BLaER1 treated with 17β-estradiol and CSF1 and Interleukin-3, amounts not matched to agents 10 nM and 100 nM (cell line): Measurements from ENCODE around the gene ST6GAL1.

Experiments used
- H3K27ac ChIP-seq, 11 experiments: shearing (Covaris generic); formaldehyde crosslinking; 2 replicates each; pipeline ENCODE4 v1.8.1; 2022
- H3K27me3 ChIP-seq, 11 experiments: shearing (Covaris generic); formaldehyde crosslinking; 2 replicates each; pipeline ENCODE4 v1.8.1; 2022
- H3K36me3 ChIP-seq, 11 experiments: shearing (Covaris generic); formaldehyde crosslinking; 2 replicates each; pipeline ENCODE4 v1.8.1; 2022
- H3K4me1 ChIP-seq, 10 experiments: shearing (Covaris generic); formaldehyde crosslinking; 2 replicates each; pipeline ENCODE4 v1.8.1; 2022
- H3K4me2 ChIP-seq, 11 experiments: shearing (Covaris generic); formaldehyde crosslinking; 2 replicates each; pipeline ENCODE4 v1.8.1; 2022
- H3K4me3 ChIP-seq, 10 experiments: shearing (Covaris generic); formaldehyde crosslinking; 2 replicates each; pipeline ENCODE4 v1.8.1; 2022
- H3K9ac ChIP-seq, 11 experiments: shearing (Covaris generic); formaldehyde crosslinking; 2 replicates each; pipeline ENCODE4 v1.8.1; 2022
- H3K9me3 ChIP-seq, 11 experiments: shearing (Covaris generic); formaldehyde crosslinking; replicated peaks in 1 of 11; 2 replicates each; pipeline ENCODE4 v1.8.1; 2022
- H4K20me1 ChIP-seq, 11 experiments: shearing (Covaris generic); formaldehyde crosslinking; 2 replicates each; pipeline ENCODE4 v1.8.1; 2022
- Cebpa-rat ChIP-seq, 11 experiments: shearing (Covaris generic); IDR thresholded peaks; 2 replicates each; pipeline ENCODE4 v1.8.1; 2022

ST6GAL1 gene

GRCh38 chr3:187110156-187110555 lies 179.8 kb downstream of the ST6GAL1 start:
- Histone ChIP-seq H3K4me1 (peaks cover 0 to 9% (median 8%) of the 10 kb centered on the region in 10 experiments; a peak in 15 of 20 replicates), H4K20me1 (no peaks in the 10 kb centered on the region), H3K4me3 (no peak overlapping the region), H3K27ac (no peak overlapping the region), H3K36me3 (no peaks in the 10 kb centered on the region; a peak in 1 of 22 replicates), H3K9me3 (no peaks in the 10 kb centered on the region), H3K27me3 (no peaks in the 10 kb centered on the region), H3K9ac (no peak overlapping the region), H3K4me2 (no peak overlapping the region)
- no peak for TF ChIP-seq Cebpa-rat (IDR thresholded peaks at IDR 0.05)

- no peak overlapping the region for H3K4me3 ChIP-seq
- H3K9me3 ChIP-seq, result no peaks in the 10 kb centered on the region
- no peaks in the 10 kb centered on the region for H4K20me1 ChIP-seq
- H3K4me1 ChIP-seq, result peaks cover 0 to 9% (median 8%) of the 10 kb centered on the region in 10 experiments; a peak in 15 of 20 replicates
- H3K9ac ChIP-seq, result no peak overlapping the region; a peak in 2 of 22 replicates
- H3K4me2 ChIP-seq, result peak overlapping the region in 5 of 11 experiments; percentile 0 to 47 (median 37); a peak in 5 of 22 replicates
- H3K27ac ChIP-seq, result no peak overlapping the region
- H3K27me3 ChIP-seq, result no peaks in the 10 kb centered on the region
- TF ChIP-seq Cebpa-rat (IDR thresholded peaks at IDR 0.05), result no peak
- H3K36me3 ChIP-seq, result no peaks in the 10 kb centered on the region
Observed at GRCh38 chr3:187112934-187113793, 182.8 kb downstream of the ST6GAL1 start.

GRCh38 chr3:187114511-187114910 lies 184.2 kb downstream of the ST6GAL1 start:
- no peak overlapping the region for H3K4me3 ChIP-seq
- no peak for TF ChIP-seq Cebpa-rat (IDR thresholded peaks at IDR 0.05)
- no peaks in the 10 kb centered on the region for H3K27me3 ChIP-seq
- no peaks in the 10 kb centered on the region for H3K9me3 ChIP-seq
- no peak overlapping the region for H3K9ac ChIP-seq
- peaks cover 0 to 9% (median 8%) of the 10 kb centered on the region in 10 experiments; a peak in 15 of 20 replicates for H3K4me1 ChIP-seq
- H3K4me2 ChIP-seq, result no peak overlapping the region
- H4K20me1 ChIP-seq, result no peaks in the 10 kb centered on the region
- peaks cover 0 to 3% (median 0%) of the 10 kb centered on the region in 11 experiments; a peak in 3 of 22 replicates for H3K36me3 ChIP-seq
- no peak overlapping the region for H3K27ac ChIP-seq

- Histone ChIP-seq H3K4me3 (no peak overlapping the region), H3K9me3 (no peaks in the 10 kb centered on the region)
Observed at GRCh38 chr3:187120326-187120725, 190.0 kb downstream of the ST6GAL1 start.

GRCh38 chr3:187122261-187122660 lies 191.9 kb downstream of the ST6GAL1 start:
- H3K4me2 ChIP-seq, result no peak overlapping the region
- peaks cover 8 to 12% (median 8%) of the 10 kb centered on the region in 11 experiments; a peak in 20 of 22 replicates for H3K9me3 ChIP-seq
- no peak overlapping the region for H3K4me3 ChIP-seq
- no peak overlapping the region for H3K9ac ChIP-seq
- H3K27ac ChIP-seq, result no peak overlapping the region
- H3K36me3 ChIP-seq, result peaks cover 0 to 28% (median 15%) of the 10 kb centered on the region in 11 experiments; a peak in 14 of 22 replicates
- H4K20me1 ChIP-seq, result no peaks in the 10 kb centered on the region
- H3K4me1 ChIP-seq, result peaks cover 0 to 16% (median 9%) of the 10 kb centered on the region in 10 experiments; a peak in 13 of 20 replicates
- no peak for TF ChIP-seq Cebpa-rat (IDR thresholded peaks at IDR 0.05)
- H3K27me3 ChIP-seq, result no peaks in the 10 kb centered on the region

More at GRCh38 chr3:187120326-187120725, 190.0 kb downstream of the ST6GAL1 start:
- H3K4me1 ChIP-seq, result peaks cover 0 to 8% (median 6%) of the 10 kb centered on the region in 10 experiments; a peak in 13 of 20 replicates
- no peak for TF ChIP-seq Cebpa-rat (IDR thresholded peaks at IDR 0.05)
- no peak overlapping the region for H3K9ac ChIP-seq
- peaks cover 0 to 20% (median 14%) of the 10 kb centered on the region in 11 experiments; a peak in 6 of 22 replicates for H3K36me3 ChIP-seq
- H3K27me3 ChIP-seq, result no peaks in the 10 kb centered on the region
- H3K27ac ChIP-seq, result no peak overlapping the region
- H4K20me1 ChIP-seq, result no peaks in the 10 kb centered on the region
- no peak overlapping the region for H3K4me2 ChIP-seq

GRCh38 chr3:187125319-187126031 lies 195.1 kb downstream of the ST6GAL1 start:
- Histone ChIP-seq H3K4me1 (peaks cover 6 to 17% (median 10%) of the 10 kb centered on the region in 10 experiments; a peak in 16 of 20 replicates), H4K20me1 (no peaks in the 10 kb centered on the region), H3K27me3 (no peaks in the 10 kb centered on the region), H3K27ac (no peak overlapping the region), H3K9me3 (peaks cover 24 to 41% (median 38%) of the 10 kb centered on the region in 11 experiments), H3K4me3 (no peak overlapping the region), H3K36me3 (peaks cover 5 to 46% (median 25%) of the 10 kb centered on the region in 11 experiments; a peak in 17 of 22 replicates), H3K4me2 (peak overlapping the region in 8 of 11 experiments; percentile 13 to 61 (median 42); a peak in 15 of 22 replicates), H3K9ac (no peak overlapping the region)
- TF ChIP-seq Cebpa-rat (IDR thresholded peaks at IDR 0.05), result no peak
